NOMO-1 (cell line): ENCODE measurements around the gene DOK4.
"Not testable (repeated sequence)": the region's sequence is repeated elsewhere in the genome, so short reads cannot be mapped to it uniquely, and the experiment has no call there.

Experiments used
- DNase-seq, 2 experiments: peaks; one replicate each; lab custom pipeline; 2025; ENCODE audit not compliant: unreplicated experiment in 2 of 2; lab: John Stamatoyannopoulos, UW

The DOK4 gene

GRCh38 chr16:57502048-57502775 is 15.9 kb upstream of the DOK4 start:
- DNase-seq: no peak

- no peak for DNase-seq
These were observed 15.2 kb upstream of the DOK4 start for GRCh38 chr16:57501492-57501891.

- no peak for DNase-seq
These were observed 14.4 kb upstream of the DOK4 start for GRCh38 chr16:57500578-57501111.

- DNase-seq: not testable (repeated sequence)
These were observed 13.6 kb upstream of the DOK4 start for GRCh38 chr16:57499941-57500340.

GRCh38 chr16:57498031-57498430 is 11.7 kb upstream of the DOK4 start:
- DNase-seq: no peak

GRCh38 chr16:57497121-57497520 is 10.8 kb upstream of the DOK4 start:
- no peak for DNase-seq

- no peak for DNase-seq
These were observed 7.5 kb upstream of the DOK4 start for GRCh38 chr16:57493767-57494166.

GRCh38 chr16:57489229-57489628 is 2.9 kb upstream of the DOK4 start:
- no peak for DNase-seq

GRCh38 chr16:57486858-57487834 is 853 bp upstream of the DOK4 start:
- DNase-seq: no peak

GRCh38 chr16:57485091-57485915 is 990 bp downstream of the DOK4 start:
- no peak for DNase-seq

- no peak for DNase-seq
These were observed 1.7 kb downstream of the DOK4 start for GRCh38 chr16:57484515-57485005.

GRCh38 chr16:57483725-57484514 is 2.4 kb downstream of the DOK4 start:
- DNase-seq: no peak

GRCh38 chr16:57482845-57483545 is 3.3 kb downstream of the DOK4 start:
- no peak for DNase-seq

GRCh38 chr16:57481421-57481820 is 4.9 kb downstream of the DOK4 start:
- no peak for DNase-seq

- no peak for DNase-seq
These were observed 5.5 kb downstream of the DOK4 start for GRCh38 chr16:57480754-57481230.

- DNase-seq: no peak
These were observed 6.1 kb downstream of the DOK4 start for GRCh38 chr16:57479976-57480753.

GRCh38 chr16:57479205-57479975 is 6.9 kb downstream of the DOK4 start:
- no peak for DNase-seq
